ENCODE results near the gene SSBP3.

DNA sequence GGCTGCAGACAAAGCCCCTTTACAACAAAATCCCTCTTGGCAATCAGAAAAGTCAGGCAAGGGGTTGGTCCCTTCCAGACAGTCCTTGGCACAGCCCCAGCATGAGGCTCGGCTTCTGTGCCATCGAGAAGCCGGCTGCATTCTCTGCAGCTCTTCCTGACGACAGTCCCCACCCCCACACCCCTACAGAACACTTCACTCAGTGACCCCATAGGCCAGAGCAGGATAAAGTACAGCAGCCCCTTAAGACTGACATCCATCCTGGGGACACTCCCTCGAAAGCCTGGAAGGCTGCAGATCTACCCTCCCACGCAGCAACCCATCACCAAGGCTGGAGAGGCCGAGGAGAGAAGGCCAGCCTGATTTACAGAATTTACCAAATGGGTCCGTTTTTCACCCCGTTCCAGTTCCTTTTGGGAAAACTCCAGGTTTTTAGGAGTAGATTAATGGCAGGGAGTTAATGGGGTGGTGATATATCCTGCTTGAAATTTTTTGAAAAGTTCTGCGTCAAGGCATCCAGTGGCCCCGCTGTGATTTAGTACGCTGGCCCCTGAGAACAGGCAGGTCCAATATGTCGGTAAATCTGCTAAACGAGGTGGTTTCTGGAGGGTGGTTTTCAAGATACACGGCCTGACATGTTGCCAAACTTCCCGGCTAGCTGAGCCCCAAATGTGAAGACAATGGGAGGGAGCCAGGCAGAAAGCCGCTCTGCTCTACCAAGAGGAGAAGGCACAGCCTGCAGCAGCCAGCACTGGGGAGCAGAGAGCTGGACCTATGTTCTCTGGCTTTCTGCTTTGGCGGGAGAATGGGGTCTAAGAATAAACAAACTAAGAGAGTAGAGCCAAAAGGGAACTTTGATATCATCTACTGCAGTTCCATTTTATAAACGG lies 81.7 kb downstream of the SSBP3 start:
- TF ChIP-seq FOXK1 (CRISPR knock-in tag; IDR thresholded peaks at IDR 0.05) (no peak), TEAD1 (CRISPR knock-in tag; IDR thresholded peaks at IDR 0.05) (no peak), ZNF263 (CRISPR knock-in tag; IDR thresholded peaks at IDR 0.05; ENCODE audit: low read depth) (no peak), TP53 (CRISPR knock-in tag; IDR thresholded peaks at IDR 0.05) (no peak), ZNF416 (CRISPR knock-in tag; IDR thresholded peaks at IDR 0.05) (no peak)
- TF ChIP-seq, protein P1, sequence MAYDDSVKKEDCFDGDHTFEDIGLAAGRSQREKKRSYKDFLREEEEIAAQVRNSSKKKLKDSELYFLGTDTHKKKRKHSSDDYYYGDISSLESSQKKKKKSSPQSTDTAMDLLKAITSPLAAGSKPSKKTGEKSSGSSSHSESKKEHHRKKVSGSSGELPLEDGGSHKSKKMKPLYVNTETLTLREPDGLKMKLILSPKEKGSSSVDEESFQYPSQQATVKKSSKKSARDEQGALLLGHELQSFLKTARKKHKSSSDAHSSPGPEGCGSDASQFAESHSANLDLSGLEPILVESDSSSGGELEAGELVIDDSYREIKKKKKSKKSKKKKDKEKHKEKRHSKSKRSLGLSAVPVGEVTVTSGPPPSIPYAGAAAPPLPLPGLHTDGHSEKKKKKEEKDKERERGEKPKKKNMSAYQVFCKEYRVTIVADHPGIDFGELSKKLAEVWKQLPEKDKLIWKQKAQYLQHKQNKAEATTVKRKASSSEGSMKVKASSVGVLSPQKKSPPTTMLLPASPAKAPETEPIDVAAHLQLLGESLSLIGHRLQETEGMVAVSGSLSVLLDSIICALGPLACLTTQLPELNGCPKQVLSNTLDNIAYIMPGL (CRISPR knock-in tag; IDR thresholded peaks at IDR 0.05): no peak
- TF ChIP-seq, protein P2, sequence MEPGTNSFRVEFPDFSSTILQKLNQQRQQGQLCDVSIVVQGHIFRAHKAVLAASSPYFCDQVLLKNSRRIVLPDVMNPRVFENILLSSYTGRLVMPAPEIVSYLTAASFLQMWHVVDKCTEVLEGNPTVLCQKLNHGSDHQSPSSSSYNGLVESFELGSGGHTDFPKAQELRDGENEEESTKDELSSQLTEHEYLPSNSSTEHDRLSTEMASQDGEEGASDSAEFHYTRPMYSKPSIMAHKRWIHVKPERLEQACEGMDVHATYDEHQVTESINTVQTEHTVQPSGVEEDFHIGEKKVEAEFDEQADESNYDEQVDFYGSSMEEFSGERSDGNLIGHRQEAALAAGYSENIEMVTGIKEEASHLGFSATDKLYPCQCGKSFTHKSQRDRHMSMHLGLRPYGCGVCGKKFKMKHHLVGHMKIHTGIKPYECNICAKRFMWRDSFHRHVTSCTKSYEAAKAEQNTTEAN (CRISPR knock-in tag; IDR thresholded peaks at IDR 0.05): no peak
- TF ChIP-seq, protein P3, sequence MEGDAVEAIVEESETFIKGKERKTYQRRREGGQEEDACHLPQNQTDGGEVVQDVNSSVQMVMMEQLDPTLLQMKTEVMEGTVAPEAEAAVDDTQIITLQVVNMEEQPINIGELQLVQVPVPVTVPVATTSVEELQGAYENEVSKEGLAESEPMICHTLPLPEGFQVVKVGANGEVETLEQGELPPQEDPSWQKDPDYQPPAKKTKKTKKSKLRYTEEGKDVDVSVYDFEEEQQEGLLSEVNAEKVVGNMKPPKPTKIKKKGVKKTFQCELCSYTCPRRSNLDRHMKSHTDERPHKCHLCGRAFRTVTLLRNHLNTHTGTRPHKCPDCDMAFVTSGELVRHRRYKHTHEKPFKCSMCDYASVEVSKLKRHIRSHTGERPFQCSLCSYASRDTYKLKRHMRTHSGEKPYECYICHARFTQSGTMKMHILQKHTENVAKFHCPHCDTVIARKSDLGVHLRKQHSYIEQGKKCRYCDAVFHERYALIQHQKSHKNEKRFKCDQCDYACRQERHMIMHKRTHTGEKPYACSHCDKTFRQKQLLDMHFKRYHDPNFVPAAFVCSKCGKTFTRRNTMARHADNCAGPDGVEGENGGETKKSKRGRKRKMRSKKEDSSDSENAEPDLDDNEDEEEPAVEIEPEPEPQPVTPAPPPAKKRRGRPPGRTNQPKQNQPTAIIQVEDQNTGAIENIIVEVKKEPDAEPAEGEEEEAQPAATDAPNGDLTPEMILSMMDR (IDR thresholded peaks at IDR 0.05): no peak
- TF ChIP-seq, protein P4, sequence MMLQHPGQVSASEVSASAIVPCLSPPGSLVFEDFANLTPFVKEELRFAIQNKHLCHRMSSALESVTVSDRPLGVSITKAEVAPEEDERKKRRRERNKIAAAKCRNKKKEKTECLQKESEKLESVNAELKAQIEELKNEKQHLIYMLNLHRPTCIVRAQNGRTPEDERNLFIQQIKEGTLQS (CRISPR knock-in tag; conservative IDR thresholded peaks at IDR 0.05): no peak
- TF ChIP-seq, protein P5, sequence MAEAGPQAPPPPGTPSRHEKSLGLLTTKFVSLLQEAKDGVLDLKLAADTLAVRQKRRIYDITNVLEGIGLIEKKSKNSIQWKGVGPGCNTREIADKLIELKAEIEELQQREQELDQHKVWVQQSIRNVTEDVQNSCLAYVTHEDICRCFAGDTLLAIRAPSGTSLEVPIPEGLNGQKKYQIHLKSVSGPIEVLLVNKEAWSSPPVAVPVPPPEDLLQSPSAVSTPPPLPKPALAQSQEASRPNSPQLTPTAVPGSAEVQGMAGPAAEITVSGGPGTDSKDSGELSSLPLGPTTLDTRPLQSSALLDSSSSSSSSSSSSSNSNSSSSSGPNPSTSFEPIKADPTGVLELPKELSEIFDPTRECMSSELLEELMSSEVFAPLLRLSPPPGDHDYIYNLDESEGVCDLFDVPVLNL (CRISPR knock-in tag; IDR thresholded peaks at IDR 0.05; ENCODE audit: borderline replicate concordance, low read depth): no peak
- TF ChIP-seq, protein P6, sequence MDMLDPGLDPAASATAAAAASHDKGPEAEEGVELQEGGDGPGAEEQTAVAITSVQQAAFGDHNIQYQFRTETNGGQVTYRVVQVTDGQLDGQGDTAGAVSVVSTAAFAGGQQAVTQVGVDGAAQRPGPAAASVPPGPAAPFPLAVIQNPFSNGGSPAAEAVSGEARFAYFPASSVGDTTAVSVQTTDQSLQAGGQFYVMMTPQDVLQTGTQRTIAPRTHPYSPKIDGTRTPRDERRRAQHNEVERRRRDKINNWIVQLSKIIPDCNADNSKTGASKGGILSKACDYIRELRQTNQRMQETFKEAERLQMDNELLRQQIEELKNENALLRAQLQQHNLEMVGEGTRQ (CRISPR knock-in tag; IDR thresholded peaks at IDR 0.05): no peak
- TF ChIP-seq, protein P7, sequence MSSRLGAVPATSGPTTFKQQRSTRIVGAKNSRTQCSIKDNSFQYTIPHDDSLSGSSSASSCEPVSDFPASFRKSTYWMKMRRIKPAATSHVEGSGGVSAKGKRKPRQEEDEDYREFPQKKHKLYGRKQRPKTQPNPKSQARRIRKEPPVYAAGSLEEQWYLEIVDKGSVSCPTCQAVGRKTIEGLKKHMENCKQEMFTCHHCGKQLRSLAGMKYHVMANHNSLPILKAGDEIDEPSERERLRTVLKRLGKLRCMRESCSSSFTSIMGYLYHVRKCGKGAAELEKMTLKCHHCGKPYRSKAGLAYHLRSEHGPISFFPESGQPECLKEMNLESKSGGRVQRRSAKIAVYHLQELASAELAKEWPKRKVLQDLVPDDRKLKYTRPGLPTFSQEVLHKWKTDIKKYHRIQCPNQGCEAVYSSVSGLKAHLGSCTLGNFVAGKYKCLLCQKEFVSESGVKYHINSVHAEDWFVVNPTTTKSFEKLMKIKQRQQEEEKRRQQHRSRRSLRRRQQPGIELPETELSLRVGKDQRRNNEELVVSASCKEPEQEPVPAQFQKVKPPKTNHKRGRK (CRISPR knock-in tag; IDR thresholded peaks at IDR 0.05; ENCODE audit: borderline replicate concordance): no peak

All from WTC11 (cell line).